ENCODE data around the gene ACOXL.

Gene ACOXL

DNA sequence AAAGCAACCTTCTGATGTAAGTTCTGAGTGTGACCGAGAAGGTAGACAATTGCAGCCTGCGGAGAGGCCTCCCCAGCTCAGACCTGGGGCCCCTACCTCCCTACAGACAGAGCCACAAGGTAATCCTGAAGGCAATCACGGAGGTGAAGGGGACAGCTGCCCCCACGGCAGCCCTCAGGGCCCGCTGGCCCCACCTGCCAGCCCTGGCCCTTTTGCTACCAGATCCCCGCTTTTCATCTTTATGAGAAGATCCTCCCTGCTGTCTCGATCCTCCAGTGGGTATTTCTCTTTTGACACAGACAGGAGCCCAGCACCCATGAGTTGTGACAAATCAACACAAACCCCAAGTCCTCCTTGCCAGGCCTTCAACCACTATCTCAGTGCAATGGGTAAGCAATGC is 391.4 kb downstream of the ACOXL start:
- no peak for DNase-seq

DNA sequence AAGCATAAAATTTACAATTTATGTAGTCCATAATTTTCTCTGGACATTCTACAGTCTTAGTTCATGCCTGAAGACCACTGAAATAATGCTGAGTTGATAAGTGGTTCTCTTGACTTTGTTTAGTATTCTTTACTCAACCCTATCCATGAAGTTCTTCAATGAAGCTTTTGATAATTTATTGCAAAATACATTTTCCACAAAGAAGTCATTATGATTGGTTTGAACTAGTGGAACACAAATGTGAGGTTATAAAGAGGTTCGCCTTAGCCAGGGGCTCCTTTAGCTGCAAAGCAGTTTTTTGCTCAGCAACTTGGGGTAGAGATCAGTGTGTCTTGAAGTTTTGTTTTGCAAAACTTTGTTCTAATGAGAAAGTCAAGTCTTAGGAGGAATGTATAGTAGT is 394.2 kb downstream of the ACOXL start:
- no peak for DNase-seq

DNA sequence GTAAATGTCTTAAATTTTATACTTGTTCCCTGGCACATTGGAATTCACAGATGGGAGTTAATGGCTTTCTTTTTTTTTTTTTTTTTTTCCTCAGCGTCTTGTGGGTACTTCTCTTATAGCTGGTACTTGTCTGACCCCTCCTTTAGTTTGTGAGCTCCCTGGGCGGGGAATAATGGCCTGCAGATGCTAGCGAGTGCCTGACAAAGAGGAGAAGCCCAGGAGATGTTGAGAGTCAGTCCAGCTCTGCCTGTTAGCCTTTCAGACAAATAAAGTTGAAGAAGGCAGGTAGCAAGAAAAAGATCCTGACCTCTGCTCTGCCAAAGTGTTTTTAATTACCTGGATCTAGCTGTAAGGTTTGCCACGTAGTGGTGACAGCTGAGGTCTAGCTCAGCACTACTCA is 395.0 kb downstream of the ACOXL start:
- no peak for DNase-seq

DNA sequence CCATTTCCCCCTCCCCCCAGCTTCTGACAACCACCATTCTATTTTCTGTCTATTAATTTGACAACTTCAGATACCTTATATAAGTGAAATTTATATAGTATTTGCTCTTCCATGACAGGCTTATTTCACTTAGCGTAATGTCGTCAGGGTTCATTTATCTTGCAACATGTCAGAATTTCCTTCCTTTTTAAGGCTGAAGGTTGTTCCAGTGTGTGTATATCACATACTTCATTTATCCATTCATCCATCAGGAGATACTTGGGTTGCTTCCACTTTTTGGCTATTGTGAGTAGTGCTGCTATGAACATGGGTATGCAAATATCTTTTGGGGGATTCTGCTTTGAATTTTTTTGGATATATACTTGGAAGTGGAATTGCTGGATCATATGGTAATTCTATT is 395.7 kb downstream of the ACOXL start:
- no peak for DNase-seq

DNA sequence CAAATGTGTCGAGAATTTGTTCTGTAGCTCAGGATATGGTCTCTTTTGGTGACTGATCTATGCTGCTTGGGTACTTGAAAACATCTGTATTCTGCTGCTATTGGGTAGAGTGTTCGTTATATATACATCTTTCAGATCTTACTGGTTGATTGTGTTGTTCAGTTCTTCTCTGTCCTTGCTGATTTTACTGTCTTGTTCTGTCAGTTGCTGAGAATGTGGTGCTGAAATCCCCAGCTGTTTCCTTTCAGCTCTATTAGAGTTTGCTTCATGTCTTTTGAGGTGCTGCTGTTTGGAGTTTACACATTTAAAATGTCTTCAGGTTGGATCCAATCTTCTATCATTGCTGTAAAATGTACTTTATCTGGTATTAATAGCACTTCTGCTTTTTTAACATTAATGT is 401.2 kb downstream of the ACOXL start:
- no peak for DNase-seq

DNA sequence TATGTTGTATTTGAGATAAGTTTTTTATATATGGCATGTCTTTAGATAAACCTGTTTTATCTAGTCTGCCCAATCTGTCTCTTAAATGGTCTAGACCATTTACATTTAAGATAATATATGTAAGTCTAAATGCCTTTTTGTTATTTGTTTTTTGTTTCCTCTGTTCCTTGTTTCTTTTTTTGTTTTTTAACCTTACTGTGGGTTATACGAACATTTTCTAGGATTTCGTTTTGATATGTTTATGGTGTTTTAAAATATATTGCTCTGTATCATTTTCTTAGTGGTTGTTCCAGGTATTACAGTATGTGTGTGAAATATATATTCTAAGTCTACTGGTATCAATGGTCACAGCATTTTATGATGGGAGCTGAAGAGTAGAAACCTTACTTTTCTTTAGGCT is 401.7 kb downstream of the ACOXL start:
- DNase-seq: no peak

DNA sequence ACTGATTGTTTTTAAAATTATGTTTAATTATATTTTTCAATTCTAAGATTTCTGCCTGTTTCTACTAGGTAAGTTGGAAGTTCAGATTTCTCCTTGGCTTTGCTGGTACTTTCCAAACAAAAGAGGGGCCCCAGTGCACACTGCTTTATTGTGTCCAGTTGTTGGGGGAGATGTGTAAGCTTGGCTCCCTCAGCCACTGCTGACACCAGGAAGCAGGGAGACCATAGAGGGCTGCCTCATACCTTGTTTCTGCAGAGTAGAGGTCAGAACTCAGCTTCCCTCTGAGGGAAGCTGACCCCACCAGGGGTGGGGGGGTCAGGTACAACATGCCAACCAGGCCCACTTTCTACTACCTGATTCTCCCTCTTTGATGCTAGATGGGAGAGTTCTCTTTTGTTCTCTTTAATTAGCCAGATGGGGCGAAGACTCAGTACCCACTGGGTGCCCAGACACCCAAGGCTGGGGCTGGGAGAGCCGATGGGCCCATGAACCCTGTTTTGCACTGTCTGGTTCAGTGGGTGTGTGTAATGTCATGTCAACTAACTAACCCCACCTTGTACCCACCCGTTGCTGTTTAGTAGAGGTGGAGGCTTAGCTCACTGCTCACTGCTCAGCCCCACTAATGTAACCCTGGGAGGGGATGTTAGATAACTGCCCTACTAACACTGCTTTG is 403.0 kb downstream of the ACOXL start:
- DNase-seq: no peak

DNA sequence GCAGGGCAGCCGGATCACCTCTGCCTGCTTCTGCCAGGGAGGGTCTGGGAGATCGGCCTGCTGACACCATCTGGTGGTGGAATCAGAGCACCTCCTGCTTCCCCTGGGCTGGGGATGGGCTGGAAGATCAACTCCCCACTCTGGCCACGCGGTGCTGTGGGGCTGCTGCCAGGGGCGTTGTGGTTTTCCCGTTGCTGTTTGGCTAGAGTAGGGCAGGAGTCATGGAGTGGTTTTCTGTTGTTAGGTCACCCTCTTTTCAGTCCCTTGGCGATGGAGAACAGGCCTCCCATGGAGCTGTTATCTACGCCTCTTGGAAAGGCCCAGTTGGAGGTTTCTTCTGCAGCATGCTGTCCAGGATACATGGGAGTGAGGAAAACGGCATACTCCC is 403.5 kb downstream of the ACOXL start:
- no peak for DNase-seq

DNA sequence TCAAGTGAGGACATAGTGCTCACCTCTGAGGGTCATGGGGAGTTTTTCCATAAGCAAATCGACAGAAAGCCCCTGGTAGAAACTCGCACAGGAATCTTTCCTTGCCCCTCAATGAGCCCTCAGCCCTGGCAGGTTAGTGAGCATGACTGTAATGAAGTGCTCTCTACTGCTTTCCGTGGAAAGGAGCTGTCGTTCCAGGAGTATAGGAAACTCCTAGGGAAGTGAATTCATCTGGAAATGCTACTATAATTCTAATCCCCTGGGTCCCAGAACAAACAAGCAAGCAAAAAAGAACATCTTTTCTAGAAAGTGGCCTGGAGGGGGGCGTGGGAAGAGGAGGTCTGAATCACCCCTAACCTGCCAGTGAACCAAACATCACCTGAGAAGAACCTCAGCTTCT is 406.5 kb downstream of the ACOXL start:
- no peak for DNase-seq

DNA sequence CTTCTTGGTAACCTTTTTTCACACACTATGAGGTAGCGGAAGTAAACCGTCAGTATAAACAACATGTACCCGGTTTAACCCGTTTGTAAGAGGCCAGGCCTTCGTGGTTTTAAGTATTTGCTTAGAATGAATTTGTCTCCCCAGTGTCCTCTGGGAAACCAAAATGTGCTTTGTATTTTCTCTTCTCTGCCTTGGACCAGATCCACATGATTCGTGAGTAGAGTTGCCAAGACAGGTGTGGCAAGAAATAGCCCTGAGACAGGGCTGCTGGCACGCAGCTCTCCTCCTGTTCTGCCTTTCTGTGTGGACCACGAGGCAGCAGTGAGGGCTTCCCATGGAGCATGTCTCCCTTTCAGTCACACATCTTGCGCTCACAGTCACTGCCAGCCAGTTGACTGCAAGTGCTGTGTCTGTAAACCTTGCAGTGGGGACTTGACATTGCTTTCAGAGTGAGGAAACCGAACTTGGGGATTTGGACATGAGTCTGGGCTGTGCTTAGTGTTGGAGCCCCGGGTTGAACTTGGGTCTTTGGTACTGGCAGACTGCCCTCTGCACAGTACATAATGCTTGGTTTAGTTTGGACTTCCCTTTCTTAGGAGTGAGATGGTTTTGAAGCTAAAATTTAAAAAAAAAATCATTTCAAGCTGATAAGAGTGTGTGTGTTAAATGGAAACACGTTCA is 407.4 kb downstream of the ACOXL start:
- DNase-seq: no peak

DNA sequence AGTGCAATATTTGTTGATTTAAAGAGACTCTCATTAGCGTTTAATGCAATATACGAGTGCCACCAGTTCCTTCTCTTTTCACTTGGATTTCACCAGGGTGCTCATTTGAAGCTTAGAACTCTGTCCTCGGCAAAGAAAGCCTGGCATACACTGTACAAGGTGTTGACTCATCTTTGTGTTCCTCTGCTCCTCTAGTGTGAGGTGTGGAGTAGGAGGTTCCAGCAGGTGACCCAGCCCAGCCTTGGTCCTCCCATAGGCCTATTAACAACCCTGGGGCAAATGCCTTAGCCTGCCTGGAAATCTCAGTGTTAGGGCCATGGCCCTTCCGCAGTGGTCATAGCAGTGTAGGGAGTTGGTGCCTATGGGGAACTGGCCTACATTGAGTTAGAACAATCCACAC is 408.4 kb downstream of the ACOXL start:
- DNase-seq: no peak

DNA sequence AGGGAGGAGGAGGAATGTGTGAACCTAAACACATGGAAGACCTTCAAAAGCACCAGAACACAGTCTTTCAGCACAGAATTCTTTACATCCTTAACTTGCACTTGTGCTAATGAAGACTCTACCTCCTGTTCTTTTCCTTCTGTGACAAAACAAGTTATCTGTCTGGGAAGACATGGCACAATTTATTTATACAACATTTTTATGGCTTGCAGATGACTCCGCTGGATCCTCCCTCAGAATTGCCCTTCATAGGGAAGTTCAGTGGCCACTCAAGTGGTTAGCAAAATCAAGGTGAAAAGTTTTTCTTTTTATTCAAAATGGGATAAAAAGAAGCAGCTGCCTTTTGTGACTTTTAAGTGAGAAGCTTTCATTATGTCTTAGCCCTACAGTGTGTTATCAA is 409.7 kb downstream of the ACOXL start:
- DNase-seq: no peak

DNA sequence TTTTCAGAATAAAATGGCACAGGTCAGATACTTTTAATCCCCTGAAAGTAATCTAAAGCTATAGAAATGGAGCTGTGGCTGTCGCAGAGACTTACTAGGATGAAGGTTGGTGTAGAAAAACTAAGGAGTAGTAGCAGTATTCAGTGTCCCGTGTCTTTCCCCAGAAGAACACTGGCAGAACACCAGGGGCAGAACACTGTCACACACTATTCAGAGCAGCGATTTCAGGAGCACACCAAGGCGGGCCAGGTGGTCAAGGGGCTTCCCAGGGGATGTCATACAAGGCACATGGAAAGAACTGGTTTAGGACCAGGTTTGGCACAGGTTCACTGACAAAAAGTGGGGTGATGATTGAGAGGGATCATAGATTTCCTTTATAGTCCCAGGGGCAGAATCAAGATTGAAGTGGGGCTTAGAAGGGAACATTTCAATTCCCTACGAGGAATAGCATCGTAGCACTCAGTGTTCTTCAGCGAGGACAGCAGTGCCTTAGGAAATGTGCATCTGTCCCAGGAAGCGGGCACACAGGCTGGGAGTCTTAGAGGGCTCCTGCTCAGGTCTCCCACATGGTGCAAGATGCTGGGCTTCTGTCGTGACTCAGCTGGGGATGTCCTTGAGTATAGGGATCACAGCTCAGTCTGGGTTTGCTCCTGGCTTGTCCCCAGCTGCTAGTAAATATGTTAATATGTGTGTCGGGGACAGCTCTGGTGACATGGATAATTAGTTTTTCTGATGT is 410.9 kb downstream of the ACOXL start:
- DNase-seq: no peak

DNA sequence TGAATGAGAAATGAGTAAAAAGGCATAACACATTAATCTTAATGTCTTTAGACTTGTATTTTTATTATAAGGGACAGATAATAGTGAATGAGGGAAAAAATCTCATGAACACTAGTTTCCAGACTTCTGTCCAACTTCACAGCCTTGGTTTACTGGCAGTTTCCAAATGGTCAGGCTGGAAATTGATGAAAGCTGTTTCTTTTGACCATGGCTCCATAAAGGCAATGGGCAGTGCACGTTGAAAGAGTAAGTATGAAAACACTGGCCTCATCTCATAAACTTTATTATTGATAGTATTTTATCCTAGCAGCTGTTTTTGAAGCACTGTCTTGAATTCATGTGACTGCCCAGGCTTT is 411.4 kb downstream of the ACOXL start:
- DNase-seq: no peak

DNA sequence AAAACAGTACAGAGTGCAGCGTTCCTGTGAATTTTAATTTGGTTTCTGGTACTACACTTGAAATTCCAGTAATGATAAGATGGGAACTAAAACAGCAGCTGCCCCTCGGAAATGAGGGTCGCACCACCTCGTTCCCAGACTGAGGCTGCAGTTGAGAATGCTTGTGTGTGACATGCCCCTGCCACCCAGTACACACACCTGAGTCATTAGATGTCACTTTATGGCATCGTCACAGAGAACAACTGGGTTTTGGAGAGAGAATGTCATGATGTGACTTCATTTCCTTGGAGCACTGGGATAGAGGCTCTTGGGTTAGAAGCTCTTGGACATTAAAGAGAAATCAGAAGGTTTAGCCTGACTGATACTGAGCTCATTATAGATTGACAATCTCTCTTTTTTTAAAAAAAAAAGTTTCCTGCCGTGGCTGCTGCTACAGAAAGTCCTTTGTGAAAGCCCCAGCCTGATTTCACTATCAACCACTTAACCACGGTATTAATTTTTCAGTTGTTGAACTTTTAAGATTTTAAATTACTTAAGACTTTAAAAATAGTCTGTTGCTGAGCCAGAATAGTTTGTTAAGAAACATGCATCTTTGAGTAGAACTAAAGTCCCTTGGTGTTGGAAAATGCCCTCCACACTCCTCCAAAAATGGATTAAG is 412.9 kb downstream of the ACOXL start:
- no peak for DNase-seq

DNA sequence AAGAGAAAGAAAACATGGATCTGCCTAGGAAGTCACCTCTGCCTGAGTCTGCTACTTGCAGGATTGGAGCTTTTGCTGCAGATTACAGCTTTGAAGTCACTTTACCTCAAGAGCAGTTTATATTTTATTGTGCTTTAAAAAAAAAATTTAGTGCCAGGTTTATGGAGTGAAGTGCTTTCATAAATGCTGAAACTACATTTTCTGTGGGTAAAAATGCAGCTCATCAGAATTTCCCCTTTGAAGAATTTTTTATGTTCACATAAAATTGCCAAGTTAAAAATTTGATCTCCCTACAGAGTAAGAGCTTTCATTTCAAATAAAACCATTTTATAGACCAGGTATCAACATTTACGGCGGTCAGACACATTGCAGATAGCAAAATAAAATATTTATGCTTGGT is 413.6 kb downstream of the ACOXL start:
- no peak for DNase-seq

DNA sequence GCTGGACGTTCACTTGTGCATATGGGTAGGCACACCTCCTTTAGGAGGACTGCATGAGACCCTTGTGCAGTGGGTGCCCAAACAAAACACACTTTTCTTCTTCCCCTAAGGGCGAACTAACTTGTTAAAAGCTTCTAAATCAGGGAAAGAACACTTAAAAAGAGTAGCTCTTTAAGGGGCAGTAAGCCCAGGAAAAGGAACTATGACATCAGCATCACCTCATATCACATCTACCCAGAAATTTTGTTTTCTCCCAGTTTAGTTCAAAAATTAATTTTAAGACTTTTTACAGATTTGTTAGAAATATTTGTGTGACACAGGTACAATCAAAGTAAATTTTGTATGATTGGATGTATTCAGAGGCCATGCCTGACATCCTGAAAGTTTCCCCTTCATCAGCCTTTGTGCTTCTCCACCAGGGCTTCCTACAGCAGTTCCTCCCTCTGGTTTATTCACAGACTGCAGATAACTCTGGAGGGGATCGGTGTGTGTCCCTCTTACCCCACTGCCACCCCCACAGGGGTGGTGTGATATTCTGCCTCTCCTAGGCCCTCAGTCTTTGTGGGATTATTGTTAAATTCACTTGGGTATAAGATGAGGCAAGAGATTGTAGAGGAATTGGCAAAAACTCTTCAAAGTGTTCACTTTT is 416.0 kb downstream of the ACOXL start:
- DNase-seq: no peak

DNA sequence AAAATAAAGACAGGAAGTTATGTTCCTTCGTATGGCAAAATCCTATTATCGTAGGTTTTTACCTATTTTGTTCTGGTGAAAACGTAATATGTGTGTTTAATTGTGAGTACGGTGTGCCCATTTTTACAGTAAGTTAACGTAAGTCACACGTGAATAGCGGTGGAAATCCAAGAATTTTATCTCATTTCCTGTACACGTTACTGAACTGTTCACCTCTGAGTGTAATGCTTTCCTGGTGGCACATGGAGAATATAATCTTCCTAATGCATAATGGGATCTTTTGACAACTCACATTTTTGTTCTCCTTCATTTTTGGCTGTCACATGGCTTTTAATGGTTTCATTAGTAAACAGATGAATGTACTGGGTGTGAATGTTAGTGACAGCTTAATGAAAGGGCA is 416.6 kb downstream of the ACOXL start:
- DNase-seq: no peak

DNA sequence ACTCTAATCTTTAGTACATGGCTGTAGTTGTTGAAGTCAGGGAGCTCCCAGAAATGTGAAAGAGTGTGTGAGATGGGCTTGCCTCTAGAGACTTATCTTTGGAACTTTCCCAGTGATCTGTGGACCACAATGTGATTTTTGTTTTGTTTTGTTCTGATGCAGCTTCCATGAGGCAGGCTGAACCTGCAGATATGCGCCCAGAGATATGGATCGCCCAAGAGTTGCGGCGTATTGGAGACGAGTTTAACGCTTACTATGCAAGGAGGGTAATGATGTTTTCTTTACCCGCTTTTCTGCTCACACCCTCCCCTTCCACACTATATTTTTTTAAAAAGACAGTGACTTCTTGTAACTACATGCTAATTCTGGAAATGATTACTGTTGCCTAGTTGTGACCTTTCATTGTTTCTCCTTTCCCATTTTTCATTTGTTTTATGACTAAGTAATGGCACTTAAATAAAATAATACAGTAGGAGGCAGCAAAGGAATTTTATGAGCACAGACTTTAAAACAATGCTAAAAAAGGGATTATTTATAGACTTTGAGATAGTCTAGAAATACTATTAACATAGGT is 417.6 kb downstream of the ACOXL start:
- DNase-seq: no peak

DNA sequence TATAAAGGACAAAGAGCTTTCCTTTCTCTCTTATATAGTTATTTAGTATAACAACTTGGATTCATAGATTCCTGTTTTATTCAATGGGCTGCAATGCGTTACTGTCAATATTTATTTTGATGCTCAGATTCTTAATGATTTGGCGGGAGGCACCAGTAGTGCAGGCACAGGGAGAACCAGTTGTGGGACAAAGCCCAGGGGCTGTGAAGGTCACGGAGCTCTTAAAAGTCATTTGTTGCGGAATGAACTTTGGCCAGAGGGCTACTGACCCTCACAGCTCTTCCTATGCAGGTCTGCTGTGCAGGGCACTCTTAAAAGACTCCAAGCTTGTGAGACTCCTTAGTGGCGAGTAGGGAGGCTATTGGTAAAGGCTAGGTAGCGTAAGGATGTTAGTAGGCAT is 422.4 kb downstream of the ACOXL start:
- no peak for DNase-seq

DNA sequence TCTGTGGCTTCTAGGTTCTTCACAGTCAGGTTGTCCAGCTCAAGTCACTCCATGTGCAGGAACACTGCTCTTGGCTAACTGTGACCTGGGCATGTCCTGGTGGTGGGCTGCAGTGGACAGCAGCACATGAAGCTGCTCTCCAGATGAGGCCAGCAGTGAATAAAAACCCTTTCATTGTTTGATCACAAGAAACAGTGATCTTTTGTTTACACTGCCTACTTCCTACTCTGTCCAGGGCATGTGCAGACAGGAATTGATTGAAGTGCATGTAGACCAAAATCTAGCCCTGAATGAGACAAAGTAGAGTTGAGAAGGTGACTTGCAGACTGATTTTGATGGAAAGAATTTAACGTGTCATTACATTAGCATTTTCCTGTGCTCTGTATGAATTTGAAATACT is 423.2 kb downstream of the ACOXL start:
- peak in 9 of 56 donors; percentile 8 to 28 (median 20) for DNase-seq

DNA sequence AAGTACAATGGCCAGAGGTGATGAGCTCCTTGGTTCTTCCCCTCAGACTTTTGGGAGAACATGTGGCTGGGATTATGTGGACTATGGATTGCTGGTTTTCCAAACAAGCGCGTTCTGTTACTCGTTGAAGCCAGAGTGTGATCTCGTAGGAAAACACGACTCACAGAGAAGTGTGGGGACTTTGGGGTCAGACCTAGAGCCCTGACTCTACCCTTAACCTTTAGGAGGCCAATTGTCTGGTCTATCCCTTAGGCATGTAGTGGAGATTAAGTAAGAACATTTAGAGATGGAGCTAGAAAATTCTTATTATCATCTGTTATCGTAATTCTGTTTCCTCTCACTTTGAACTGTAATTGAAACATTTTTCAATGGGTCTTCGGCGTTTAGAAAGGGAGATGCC is 424.2 kb downstream of the ACOXL start:
- DNase-seq: no peak
